DND-41 (cell line): ENCODE data around the gene NMRK1.

Experiments
- ATAC-seq: fragments of 200-7000 bp; cut with Tn5 transposase; 3 replicates; pipeline ENCODE4 v1.9.1; 2021; ENCODE audit warnings: low read depth; ENCODE audit not compliant: insufficient read depth
- DNase-seq: peaks from one replicate; pipeline ENCODE4 v3.0.0-alpha.2; 2020
- H2AFZ ChIP-seq: 2 replicates; pipeline ENCODE4 v1.6.0; 2012; ENCODE audit warnings: low read depth, low read length
- H3K27ac ChIP-seq: 2 replicates; pipeline ENCODE4 v1.5.1; 2012; ENCODE audit warnings: low read length, inconsistent platforms
- H3K27me3 ChIP-seq: fragments of 200-600 bp; sonication (generic); 2 replicates; pipeline ENCODE4 v1.6.0; 2012; ENCODE audit warnings: low read length, mild to moderate bottlenecking, inconsistent platforms; ENCODE audit not compliant: insufficient read depth, poor library complexity
- H3K36me3 ChIP-seq: 2 replicates; pipeline ENCODE4 v1.5.1; 2012; ENCODE audit warnings: low read length, inconsistent platforms; ENCODE audit not compliant: insufficient read depth
- H3K4me1 ChIP-seq: 2 replicates; pipeline ENCODE4 v1.5.1; 2012; ENCODE audit warnings: mild to moderate bottlenecking, low read length; ENCODE audit not compliant: insufficient read depth
- H3K4me2 ChIP-seq: 2 replicates; pipeline ENCODE4 v1.6.0; 2012; ENCODE audit warnings: mild to moderate bottlenecking, moderate library complexity, low read length, inconsistent platforms; ENCODE audit not compliant: insufficient read depth
- H3K4me3 ChIP-seq, 2 experiments: fragments of 200-600 bp in 1 of 2; shearing (Covaris generic) in 1 of 2; 2 replicates each; pipeline ENCODE4 v1.5.1; 2012 to 2016; ENCODE audit warnings: inconsistent platforms in 2 of 2, low read length in 2 of 2, mild to moderate bottlenecking in 2 of 2, low read depth in 1 of 2, moderate library complexity in 1 of 2
- H3K79me2 ChIP-seq: 2 replicates; pipeline ENCODE4 v1.6.0; 2012; ENCODE audit warnings: low read length, inconsistent platforms; ENCODE audit not compliant: insufficient read depth
- H3K9ac ChIP-seq: 2 replicates; pipeline ENCODE4 v1.6.0; 2012; ENCODE audit warnings: low read depth, mild to moderate bottlenecking, inconsistent platforms, low read length, moderate library complexity
- H3K9me3 ChIP-seq: 2 replicates; pipeline ENCODE4 v1.5.1; 2012; ENCODE audit warnings: low read length, moderate library complexity, mild to moderate bottlenecking, inconsistent platforms; ENCODE audit not compliant: insufficient read depth, severe bottlenecking
- H4K20me1 ChIP-seq: 2 replicates; pipeline ENCODE4 v1.6.0; 2012; ENCODE audit warnings: low read length; ENCODE audit not compliant: insufficient read depth
- EZH2 ChIP-seq: IDR thresholded peaks from 3 replicates; pipeline ENCODE4 v1.6.1; 2012; ENCODE audit warnings: borderline replicate concordance, low read depth, mild to moderate bottlenecking, moderate library complexity, low read length, inconsistent platforms; ENCODE audit not compliant: severe bottlenecking
- TF ChIP-seq, protein P1 (sequence below): IDR thresholded peaks from 2 replicates; pipeline ENCODE4 v1.5.1; 2012; ENCODE audit warnings: borderline replicate concordance, low read length, moderate library complexity, mild to moderate bottlenecking; ENCODE audit not compliant: poor library complexity, severe bottlenecking; ENCODE audit errors: extremely low read depth

The NMRK1 gene

DNA sequence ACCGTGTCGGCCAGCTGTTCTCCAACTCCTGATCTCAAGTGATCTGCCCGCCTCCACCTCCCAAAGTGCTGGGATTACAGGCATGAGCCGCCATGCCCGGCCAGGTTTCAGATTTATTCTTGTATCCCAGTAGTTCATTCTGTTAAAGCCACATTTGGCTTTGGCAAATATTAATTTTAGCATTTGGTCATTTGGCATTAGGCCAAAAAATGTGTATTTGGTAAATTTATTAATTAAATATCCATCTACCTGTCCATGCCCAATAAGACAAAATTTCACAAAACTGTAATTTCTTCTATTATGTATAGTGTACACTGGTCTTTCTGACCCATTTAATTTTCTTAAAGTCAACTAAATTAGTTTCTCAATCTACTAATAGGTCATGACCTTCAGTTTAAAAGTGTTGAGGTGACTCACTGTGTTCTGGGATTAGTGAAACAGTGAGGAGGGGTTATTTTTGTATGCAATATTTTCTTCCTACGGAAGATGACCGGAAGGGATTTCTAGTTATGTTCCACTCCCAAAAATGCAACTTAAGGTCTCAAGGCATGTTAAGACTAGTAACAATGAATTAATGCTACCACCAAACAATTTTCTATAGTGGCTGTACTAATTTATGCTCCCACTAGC lies 21.4 kb upstream of the NMRK1 start:
- H4K20me1 ChIP-seq = no peaks in the 10 kb centered on the region
- no peak overlapping the region for H3K9ac ChIP-seq
- DNase-seq = no peak
- no peaks in the 10 kb centered on the region for H3K27me3 ChIP-seq
- H3K4me1 ChIP-seq = no peaks in the 10 kb centered on the region
- no peak overlapping the region for H3K4me3 ChIP-seq
- H3K9me3 ChIP-seq = no peaks in the 10 kb centered on the region
- no peaks in the 10 kb centered on the region for H3K36me3 ChIP-seq
- no peak for ATAC-seq
- H2AFZ ChIP-seq = no peak overlapping the region
- peaks cover 86% of the 10 kb centered on the region for H3K79me2 ChIP-seq
- TF ChIP-seq, protein P1, sequence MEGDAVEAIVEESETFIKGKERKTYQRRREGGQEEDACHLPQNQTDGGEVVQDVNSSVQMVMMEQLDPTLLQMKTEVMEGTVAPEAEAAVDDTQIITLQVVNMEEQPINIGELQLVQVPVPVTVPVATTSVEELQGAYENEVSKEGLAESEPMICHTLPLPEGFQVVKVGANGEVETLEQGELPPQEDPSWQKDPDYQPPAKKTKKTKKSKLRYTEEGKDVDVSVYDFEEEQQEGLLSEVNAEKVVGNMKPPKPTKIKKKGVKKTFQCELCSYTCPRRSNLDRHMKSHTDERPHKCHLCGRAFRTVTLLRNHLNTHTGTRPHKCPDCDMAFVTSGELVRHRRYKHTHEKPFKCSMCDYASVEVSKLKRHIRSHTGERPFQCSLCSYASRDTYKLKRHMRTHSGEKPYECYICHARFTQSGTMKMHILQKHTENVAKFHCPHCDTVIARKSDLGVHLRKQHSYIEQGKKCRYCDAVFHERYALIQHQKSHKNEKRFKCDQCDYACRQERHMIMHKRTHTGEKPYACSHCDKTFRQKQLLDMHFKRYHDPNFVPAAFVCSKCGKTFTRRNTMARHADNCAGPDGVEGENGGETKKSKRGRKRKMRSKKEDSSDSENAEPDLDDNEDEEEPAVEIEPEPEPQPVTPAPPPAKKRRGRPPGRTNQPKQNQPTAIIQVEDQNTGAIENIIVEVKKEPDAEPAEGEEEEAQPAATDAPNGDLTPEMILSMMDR = no peak
- TF ChIP-seq EZH2 = no peak
- H3K27ac ChIP-seq = no peak overlapping the region
- H3K4me2 ChIP-seq = no peak overlapping the region

DNA sequence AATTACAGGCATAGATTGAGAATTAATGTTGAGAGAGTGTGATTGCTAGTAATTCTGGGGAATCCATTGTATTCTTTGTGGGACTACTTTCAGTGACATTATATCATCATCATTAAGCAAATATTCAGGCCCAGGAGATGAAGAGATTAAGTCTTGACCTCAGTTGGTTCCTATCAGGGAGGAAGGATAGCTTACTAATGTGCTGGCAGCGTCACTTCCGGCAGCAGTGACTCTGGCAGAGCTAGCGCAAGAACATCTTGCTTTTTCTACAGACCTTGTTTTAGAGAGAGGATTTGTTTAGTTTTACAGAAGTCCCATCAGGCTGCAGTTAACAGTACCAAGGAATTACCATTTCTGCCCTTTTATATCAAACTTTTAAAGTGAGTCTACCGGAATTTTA lies 20.6 kb upstream of the NMRK1 start:
- Histone ChIP-seq H3K4me2 (no peak overlapping the region), H3K36me3 (no peaks in the 10 kb centered on the region), H3K27ac (no peak overlapping the region), H4K20me1 (no peaks in the 10 kb centered on the region), H3K4me1 (no peaks in the 10 kb centered on the region), H3K4me3 (no peak overlapping the region), H3K79me2 (peaks cover 85% of the 10 kb centered on the region), H3K9me3 (no peaks in the 10 kb centered on the region), H2AFZ (no peak overlapping the region), H3K27me3 (no peaks in the 10 kb centered on the region), H3K9ac (no peak overlapping the region)
- DNase-seq (no peak), ATAC-seq (no peak)
- TF ChIP-seq EZH2 = no peak
- TF ChIP-seq, protein P1 = no peak

DNA sequence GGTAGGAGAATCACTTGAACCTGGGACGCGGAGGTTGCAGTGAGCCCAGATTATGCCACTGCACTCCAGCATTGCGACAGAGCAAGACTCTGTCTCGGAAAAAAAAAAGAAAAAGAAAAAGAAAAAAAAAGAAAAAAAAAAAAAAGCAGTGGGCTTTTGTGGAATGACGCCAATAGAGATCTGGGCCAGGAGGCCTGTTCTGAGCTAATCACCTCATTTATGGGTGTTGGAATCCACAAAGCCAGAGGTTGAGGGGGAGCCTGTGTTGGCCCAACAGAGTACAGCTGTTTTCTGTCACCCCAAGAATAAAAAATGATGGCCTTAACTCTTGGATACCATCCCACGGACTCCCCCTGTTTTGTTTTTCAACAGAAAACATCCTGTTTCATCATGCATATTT lies 18.9 kb upstream of the NMRK1 start:
- Histone ChIP-seq H3K9me3 (no peaks in the 10 kb centered on the region), H3K4me1 (no peaks in the 10 kb centered on the region), H3K27me3 (no peaks in the 10 kb centered on the region), H3K36me3 (0 out of 2 replicates have a peak, but pooled peaks cover 6% of the 10 kb centered on the region), H4K20me1 (no peaks in the 10 kb centered on the region), H2AFZ (no peak overlapping the region), H3K27ac (no peak overlapping the region), H3K79me2 (peaks cover 83% of the 10 kb centered on the region), H3K4me3 (no peak overlapping the region), H3K4me2 (no peak overlapping the region), H3K9ac (no peak overlapping the region)
- TF ChIP-seq EZH2 = no peak
- TF ChIP-seq, protein P1 = no peak
- ATAC-seq (no peak), DNase-seq (no peak)
